GM12801 (cell line): ENCODE measurements around the gene PRKCSH.

Source experiments
- CTCF ChIP-seq: IDR thresholded peaks from one replicate; pipeline ENCODE4 v1.5.1; 2011; ENCODE audit warnings: control low read depth; ENCODE audit not compliant: insufficient read length; ENCODE audit errors: extremely low read depth

Gene PRKCSH

GRCh38 chr19:11416346-11417052, 18.9 kb upstream of the PRKCSH start:
- no peak for TF ChIP-seq CTCF

- TF ChIP-seq CTCF: no peak
These were observed 17.3 kb upstream of the PRKCSH start for GRCh38 chr19:11418094-11418548.

- TF ChIP-seq CTCF: no peak
These were observed 16.6 kb upstream of the PRKCSH start, which contains the start of gene RGL3 for GRCh38 chr19:11418549-11419506. Gene RGL3 (minus strand): TSS chr19:11419314. CDS start chr19:11419278, 36 bp downstream.

GRCh38 chr19:11420429-11421370, 14.7 kb upstream of the PRKCSH start:
- TF ChIP-seq CTCF: no peak

- no peak for TF ChIP-seq CTCF
These were observed 13.9 kb upstream of the PRKCSH start for GRCh38 chr19:11421371-11422098.

- TF ChIP-seq CTCF: no peak
These were observed 13.0 kb upstream of the PRKCSH start for GRCh38 chr19:11422163-11423065.
